TTC549 (cell line): ENCODE measurements around the gene IRF2BP2.
"Not testable (repeated sequence)": the region's sequence is repeated elsewhere in the genome, so short reads cannot be mapped to it uniquely, and the experiment has no call there.

Experiments used
- FAIRE-seq: peaks from 2 replicates; lab custom pipeline; 2012; peaks lifted over from hg19 to GRCh38; lab: Jason Lieb, UNC

IRF2BP2 gene

GRCh38 chr1:234600418-234601281 is 9.3 kb downstream of the IRF2BP2 start:
- no peak for FAIRE-seq

- FAIRE-seq: no peak
These were observed 10.2 kb downstream of the IRF2BP2 start for GRCh38 chr1:234599617-234600417.

GRCh38 chr1:234598974-234599616 is 10.9 kb downstream of the IRF2BP2 start:
- FAIRE-seq: peak; percentile 84

- peak; percentile 95 for FAIRE-seq
These were observed 12.1 kb downstream of the IRF2BP2 start for GRCh38 chr1:234597894-234598293.

- FAIRE-seq: no peak
These were observed 14.1 kb downstream of the IRF2BP2 start for GRCh38 chr1:234595899-234596298.

- not testable (repeated sequence) for FAIRE-seq
These were observed 15.4 kb downstream of the IRF2BP2 start for GRCh38 chr1:234594575-234594974.

GRCh38 chr1:234593771-234594504 is 16.0 kb downstream of the IRF2BP2 start:
- no peak for FAIRE-seq

GRCh38 chr1:234593109-234593508 is 16.9 kb downstream of the IRF2BP2 start:
- no peak for FAIRE-seq

GRCh38 chr1:234592240-234592639 is 17.7 kb downstream of the IRF2BP2 start:
- FAIRE-seq: no peak

- no peak for FAIRE-seq
These were observed 18.8 kb downstream of the IRF2BP2 start for GRCh38 chr1:234591131-234591530.

GRCh38 chr1:234589854-234590620 is 19.9 kb downstream of the IRF2BP2 start:
- FAIRE-seq: no peak

- no peak for FAIRE-seq
These were observed 20.7 kb downstream of the IRF2BP2 start for GRCh38 chr1:234589064-234589800.

GRCh38 chr1:234588386-234588785 is 21.6 kb downstream of the IRF2BP2 start:
- no peak for FAIRE-seq

- no peak for FAIRE-seq
These were observed 23.0 kb downstream of the IRF2BP2 start for GRCh38 chr1:234586892-234587485.

GRCh38 chr1:234586304-234586703 is 23.7 kb downstream of the IRF2BP2 start:
- FAIRE-seq: no peak

GRCh38 chr1:234585330-234586055 is 24.5 kb downstream of the IRF2BP2 start:
- no peak for FAIRE-seq

GRCh38 chr1:234584926-234585325 is 25.1 kb downstream of the IRF2BP2 start:
- FAIRE-seq: no peak

- FAIRE-seq: no peak
These were observed 25.6 kb downstream of the IRF2BP2 start for GRCh38 chr1:234584420-234584805.

- FAIRE-seq: no peak
These were observed 26.1 kb downstream of the IRF2BP2 start for GRCh38 chr1:234583755-234584419.
